Measurements from ENCODE around the gene MAMSTR.

MAMSTR gene

GRCh38 chr19:48665786-48666185, 53.7 kb downstream of the MAMSTR start:
- TF ChIP-seq POLR2A (IDR thresholded peaks at IDR 0.05; ENCODE audit: low read depth, low read length) (no peak), POLR2AphosphoS5 (IDR thresholded peaks at IDR 0.05; ENCODE audit: low read depth, low read length) (no peak), TAF1 (IDR thresholded peaks at IDR 0.05; ENCODE audit: borderline replicate concordance, low read depth, low read length) (no peak)
- DNase-seq (ENCODE audit: insufficient read length) (no peak), FAIRE-seq (no peak)

GRCh38 chr19:48664476-48664875, 55.0 kb downstream of the MAMSTR start:
- no peak for FAIRE-seq
- no peak for DNase-seq (ENCODE audit: insufficient read length)
- TF ChIP-seq POLR2AphosphoS5 (IDR thresholded peaks at IDR 0.05; ENCODE audit: low read depth, low read length) (no peak), TAF1 (IDR thresholded peaks at IDR 0.05; ENCODE audit: borderline replicate concordance, low read depth, low read length) (no peak), POLR2A (IDR thresholded peaks at IDR 0.05; ENCODE audit: low read depth, low read length) (no peak)

- TF ChIP-seq POLR2AphosphoS5 (IDR thresholded peaks at IDR 0.05; ENCODE audit: low read depth, low read length) (no peak), POLR2A (IDR thresholded peaks at IDR 0.05; ENCODE audit: low read depth, low read length) (no peak), TAF1 (IDR thresholded peaks at IDR 0.05; ENCODE audit: borderline replicate concordance, low read depth, low read length) (no peak)
- FAIRE-seq: no peak
- no peak for DNase-seq (ENCODE audit: insufficient read length)
These were observed 55.9 kb downstream of the MAMSTR start for GRCh38 chr19:48663667-48664066.
